H1 (cell line): ENCODE data around the gene PRDM5. TPM values are rescaled to one million over a fixed set of nuclear protein-coding genes. Genes with fewer than 3 reads are reported as not detected.

ENCODE experiments used
- CTCF ChIA-PET: fragments of 300-600 bp; sonication (Branson Sonifier 250); formaldehyde crosslinking; loops from one replicate; lab custom pipeline; 2021; ENCODE audit not compliant: partially characterized antibody; lab: Charles Lee
- POLR2A ChIA-PET: fragments of 300-600 bp; sonication (Branson Sonifier 250); formaldehyde crosslinking; loops from one replicate; lab custom pipeline; 2021; ENCODE audit warnings: inconsistent platforms; ENCODE audit not compliant: partially characterized antibody; lab: Charles Lee
- DNase-seq, 2 experiments: peaks; one replicate each; pipeline versions ENCODE4 v3.0.0 to v3.0.0-alpha.2; 2010 to 2022; ENCODE audit warnings: low spot score in 2 of 2, low read depth in 1 of 2, mixed read lengths in 1 of 2
- FAIRE-seq: peaks from 2 replicates; lab custom pipeline; 2011; peaks lifted over from hg19 to GRCh38; lab: Jason Lieb, UNC
- H2AFZ ChIP-seq: 2 replicates; pipeline ENCODE4 v1.8.1; 2012; ENCODE audit warnings: low read length, inconsistent platforms
- H2AK5ac ChIP-seq: 2 replicates; pipeline ENCODE4 v1.6.1; 2013; ENCODE audit warnings: low read depth, low read length
- H2BK120ac ChIP-seq: replicated peaks from 2 replicates; pipeline ENCODE3; 2013; ENCODE audit warnings: low read depth, low read length, inconsistent platforms
- H2BK12ac ChIP-seq: 2 replicates; pipeline ENCODE4 v1.6.1; 2013; ENCODE audit warnings: low read depth, low read length
- H2BK15ac ChIP-seq: 2 replicates; pipeline ENCODE4 v1.6.1; 2013; ENCODE audit warnings: low read length
- H2BK20ac ChIP-seq: 2 replicates; pipeline ENCODE4 v1.6.1; 2013; ENCODE audit warnings: low read length
- H2BK5ac ChIP-seq: 2 replicates; pipeline ENCODE4 v1.6.1; 2013; ENCODE audit warnings: low read depth, low read length
- H3K14ac ChIP-seq: 2 replicates; pipeline ENCODE4 v1.6.1; 2013; ENCODE audit warnings: inconsistent platforms; ENCODE audit not compliant: insufficient read length
- H3K18ac ChIP-seq: 2 replicates; pipeline ENCODE4 v1.6.1; 2013; ENCODE audit warnings: low read length; ENCODE audit errors: extremely low read depth
- H3K23ac ChIP-seq: 2 replicates; pipeline ENCODE4 v1.6.1; 2013; ENCODE audit warnings: inconsistent platforms; ENCODE audit not compliant: insufficient read length
- H3K23me2 ChIP-seq: 2 replicates; pipeline ENCODE4 v1.6.1; 2013; ENCODE audit warnings: low read depth, low read length
- H3K27ac ChIP-seq: 2 replicates; pipeline ENCODE4 v1.6.1; 2011; ENCODE audit warnings: low read depth, low read length, inconsistent platforms
- H3K27me3 ChIP-seq, 4 experiments: replicated peaks in 1 of 4; 1 replicate in 1 of 4; 2 replicates in 3 of 4; pipeline versions ENCODE4 v1.6.1 to v1.8.1; 2011 to 2013; ENCODE audit warnings: low read length in 3 of 4, mild to moderate bottlenecking in 3 of 4, inconsistent platforms in 2 of 4, mixed read lengths in 2 of 4, moderate library complexity in 1 of 4; ENCODE audit not compliant: control insufficient read depth in 3 of 4, insufficient read depth in 3 of 4; ENCODE audit errors: extremely low read depth in 1 of 4
- H3K36me3 ChIP-seq, 4 experiments: 2 replicates each; pipeline versions ENCODE4 v1.6.1 to v1.8.1; 2011 to 2013; ENCODE audit warnings: mild to moderate bottlenecking in 4 of 4, low read length in 3 of 4, moderate library complexity in 2 of 4, control low read depth in 1 of 4, inconsistent platforms in 1 of 4; ENCODE audit not compliant: insufficient read depth in 4 of 4, control insufficient read depth in 2 of 4
- H3K4ac ChIP-seq: replicated peaks from 2 replicates; pipeline ENCODE3; 2013; ENCODE audit warnings: low read length, low read depth, mixed read lengths, inconsistent platforms; ENCODE audit not compliant: insufficient read length
- H3K4me1 ChIP-seq, 4 experiments: replicated peaks in 1 of 4; 1 replicate in 1 of 4; 2 replicates in 3 of 4; pipeline versions ENCODE4 v1.6.1 to v1.8.1; 2011 to 2013; ENCODE audit warnings: low read length in 3 of 4, inconsistent platforms in 2 of 4, mixed read lengths in 1 of 4; ENCODE audit not compliant: insufficient read depth in 4 of 4, control insufficient read depth in 3 of 4
- H3K4me2 ChIP-seq, 2 experiments: 2 replicates each; pipeline versions ENCODE4 v1.6.1 to v1.8.1; 2011 to 2013; ENCODE audit warnings: low read depth in 2 of 2, low read length in 2 of 2, control low read depth in 1 of 2, inconsistent platforms in 1 of 2, mild to moderate bottlenecking in 1 of 2; ENCODE audit not compliant: insufficient read depth in 1 of 2
- H3K4me3 ChIP-seq, 4 experiments: fragments of 200-600, 300-600 bp in 1 of 4; sonication (generic), shearing (Covaris generic), sonication (Bioruptor Twin) in 1 of 4; 2 replicates each; pipeline versions ENCODE4 v1.5.1 to v1.8.1; 2011 to 2016; ENCODE audit warnings: low read length in 4 of 4, low read depth in 3 of 4, control low read depth in 2 of 4, inconsistent platforms in 2 of 4, mild to moderate bottlenecking in 2 of 4, mixed read lengths in 1 of 4, moderate library complexity in 1 of 4; ENCODE audit not compliant: insufficient read depth in 2 of 4; ENCODE audit errors: extremely low read depth in 1 of 4
- H3K56ac ChIP-seq: replicated peaks from 2 replicates; pipeline ENCODE3; 2013; ENCODE audit warnings: low read depth, mild to moderate bottlenecking, mixed read lengths, low read length, inconsistent platforms; ENCODE audit not compliant: insufficient read length
- H3K79me1 ChIP-seq: 2 replicates; pipeline ENCODE4 v1.6.1; 2013; ENCODE audit warnings: low read depth, low read length, control low read depth
- H3K79me2 ChIP-seq, 2 experiments: 2 replicates each; pipeline versions ENCODE4 v1.6.1 to v1.8.1; 2012 to 2013; ENCODE audit warnings: low read length in 2 of 2, mild to moderate bottlenecking in 2 of 2, inconsistent platforms in 1 of 2; ENCODE audit not compliant: insufficient read depth in 2 of 2, control insufficient read depth in 1 of 2
- H3K9ac ChIP-seq, 4 experiments: replicated peaks in 1 of 4; 1 replicate in 1 of 4; 2 replicates in 3 of 4; pipeline versions ENCODE4 v1.6.1 to v1.8.1; 2011 to 2013; ENCODE audit warnings: low read depth in 3 of 4, low read length in 3 of 4, control low read depth in 2 of 4, mild to moderate bottlenecking in 2 of 4, moderate library complexity in 2 of 4, inconsistent platforms in 1 of 4; ENCODE audit errors: extremely low read depth in 1 of 4
- H3K9me3 ChIP-seq, 2 experiments: 2 replicates each; pipeline versions ENCODE4 v1.6.1 to v1.8.1; 2012 to 2013; ENCODE audit warnings: mild to moderate bottlenecking in 2 of 2, moderate library complexity in 2 of 2, control low read depth in 1 of 2, inconsistent platforms in 1 of 2, low read depth in 1 of 2, low read length in 1 of 2, mixed read lengths in 1 of 2; ENCODE audit not compliant: insufficient read depth in 2 of 2
- H4K20me1 ChIP-seq, 2 experiments: replicated peaks in 1 of 2; 2 replicates each; pipeline versions ENCODE3 to v1.8.1; 2011 to 2013; ENCODE audit warnings: inconsistent platforms in 2 of 2, low read length in 2 of 2, mild to moderate bottlenecking in 1 of 2; ENCODE audit not compliant: insufficient read depth in 2 of 2, control insufficient read depth in 1 of 2
- H4K5ac ChIP-seq: 2 replicates; pipeline ENCODE4 v1.6.1; 2013; ENCODE audit warnings: low read length, low read depth, mixed read lengths, inconsistent platforms; ENCODE audit not compliant: insufficient read length
- H4K8ac ChIP-seq: 2 replicates; pipeline ENCODE4 v1.8.0; 2013; ENCODE audit warnings: mild to moderate bottlenecking, moderate library complexity, low read length, inconsistent platforms; ENCODE audit not compliant: insufficient read depth; ENCODE audit errors: extremely low read depth
- H4K91ac ChIP-seq: replicated peaks from 2 replicates; pipeline ENCODE3; 2013; ENCODE audit warnings: low read length, mixed read lengths, inconsistent platforms; ENCODE audit not compliant: insufficient read length
- ASH2L ChIP-seq: fragments of 200-600, 300-600 bp; sonication (generic); IDR thresholded peaks from one replicate; pipeline ENCODE4 v1.7.1; 2017; ENCODE audit warnings: low read length
- EP300 ChIP-seq, 2 experiments: IDR thresholded peaks; 1 replicate in 1 of 2; 2 replicates in 1 of 2; pipeline ENCODE4 v1.6.1; 2011 to 2012; ENCODE audit warnings: low read depth in 2 of 2, low read length in 2 of 2, mild to moderate bottlenecking in 2 of 2, borderline replicate concordance in 1 of 2, inconsistent platforms in 1 of 2, moderate library complexity in 1 of 2
- GTF2F1 ChIP-seq: IDR thresholded peaks from 2 replicates; pipeline ENCODE4 v1.6.1; 2012; ENCODE audit warnings: low read depth, low read length, improper control_type of control experiment, borderline replicate concordance
- NRF1 ChIP-seq: IDR thresholded peaks from 2 replicates; pipeline ENCODE4 v1.6.1; 2011; ENCODE audit warnings: mild to moderate bottlenecking, low read depth, low read length, improper control_type of control experiment
- SAP30 ChIP-seq: fragments of 300-600 bp; sonication (generic); IDR thresholded peaks from 2 replicates; pipeline ENCODE4 v1.7.1; 2012; ENCODE audit warnings: low read length, moderate library complexity, mild to moderate bottlenecking, inconsistent platforms; ENCODE audit not compliant: insufficient read depth, insufficient replicate concordance
- WGBS, 2 experiments: shearing (Covaris generic) in 1 of 2; methylation state at CpG; one replicate each; pipeline versions ENCODE4 v1.1.6 to v1.1.7; 2013 to 2015; ENCODE audit warnings: low lambda C conversion rate in 2 of 2, mixed read lengths in 2 of 2, inconsistent platforms in 1 of 2, low coverage in 1 of 2, missing lambda C conversion rate in 1 of 2; ENCODE audit not compliant: insufficient replicate concordance in 2 of 2, insufficient coverage in 1 of 2, insufficient read length in 1 of 2; ENCODE audit errors: extremely low coverage in 1 of 2, missing lambda C conversion rate in 1 of 2; 5-methylcytosine and 5-hydroxymethylcytosine counted together
- polyA plus RNA-seq, 7 experiments: library from polyadenylated mRNA; depleted of rRNA in 3 of 7; stranded (reverse) in 5 of 7; unstranded in 2 of 7; fragments of >200 nt in 5 of 7; fragments of 200-250 nt in 2 of 7; gene quantifications; 1 replicate in 5 of 7; 2 replicates in 1 of 7; 4 replicates in 1 of 7; pipeline versions ENCODE4 v1.2.1 to v1.2.3, GENCODE V29; 2011 to 2013; ENCODE audit warnings: missing spikeins in 2 of 7, mixed read lengths in 2 of 7
- total RNA-seq: library from RNA; stranded (reverse); fragmentation: NEBNext Ultra II Directional; extraction: Animal tissue kit (Norgen Biotek cat#: 25700); gene quantifications from 2 replicates; pipeline ENCODE4 v1.2.1, GENCODE V29; 2021

The PRDM5 gene
- total and polyA plus RNA-seq, 2 of the 8 experiments (the other 6 are each of a cell fraction or from before 2014, with no cell fraction given) = 8.2 to 23.4 TPM

GRCh38 chr4:120850018-120850599 lies 72.4 kb downstream of the PRDM5 start:
- Histone ChIP-seq H3K4me2 (no peak overlapping the region), H2BK120ac (no peak overlapping the region), H2AK5ac (no peak overlapping the region), H3K4ac (no peak overlapping the region), H2BK5ac (no peak overlapping the region), H3K14ac (no peak overlapping the region), H2AFZ (no peak overlapping the region), H3K4me1 (no peaks in the 10 kb centered on the region), H3K79me1 (no peaks in the 10 kb centered on the region; the same call in 1 of the 2 replicates), H3K18ac (no peak overlapping the region), H3K9me3 (no peaks in the 10 kb centered on the region), H3K9ac (no peak overlapping the region), H3K27ac (no peak overlapping the region), H4K20me1 (no peaks in the 10 kb centered on the region), H2BK15ac (no peak overlapping the region), H2BK20ac (no peak overlapping the region), H4K8ac (no peak overlapping the region)
- POLR2A ChIA-PET = no interaction called here
- 85% methylated on average over 3 of the region's 3 CpGs; no CpG with 5 or more reads in 1 of the 2 experiments for WGBS, 2 experiments
- TF ChIP-seq SAP30 = no peak
- TF ChIP-seq NRF1 = no peak
- TF ChIP-seq GTF2F1 = no peak
- TF ChIP-seq ASH2L = no peak
- TF ChIP-seq EP300 (IDR thresholded peaks at IDR 0.05; ENCODE audit: borderline replicate concordance in 1 of 2, low read depth in 2 of 2, low read length in 2 of 2) = no peak
- TF ChIP-seq, all 59 proteins: peak for 0
- H3K4me3 ChIP-seq = no peak overlapping the region
- no peak overlapping the region for H4K91ac ChIP-seq
- H3K56ac ChIP-seq = no peak overlapping the region
- no peak overlapping the region for H4K5ac ChIP-seq
- no peak for DNase-seq
- no peak for FAIRE-seq
- no peak overlapping the region for H2BK12ac ChIP-seq
- H3K27me3 ChIP-seq = no peaks in the 10 kb centered on the region
- H3K23me2 ChIP-seq = no peaks in the 10 kb centered on the region
- no peaks in the 10 kb centered on the region for H3K79me2 ChIP-seq
- no peak overlapping the region for H3K23ac ChIP-seq
- no peaks in the 10 kb centered on the region; a peak in 1 of 8 replicates for H3K36me3 ChIP-seq
- CTCF ChIA-PET = interaction anchor here (1.9 kb wide), 1 partner anchor 12 kb away, joined by 9 read pairs; no protein-coding TSS in a partner anchor
